Measurements from ENCODE around the gene FRAT2.

DNA sequence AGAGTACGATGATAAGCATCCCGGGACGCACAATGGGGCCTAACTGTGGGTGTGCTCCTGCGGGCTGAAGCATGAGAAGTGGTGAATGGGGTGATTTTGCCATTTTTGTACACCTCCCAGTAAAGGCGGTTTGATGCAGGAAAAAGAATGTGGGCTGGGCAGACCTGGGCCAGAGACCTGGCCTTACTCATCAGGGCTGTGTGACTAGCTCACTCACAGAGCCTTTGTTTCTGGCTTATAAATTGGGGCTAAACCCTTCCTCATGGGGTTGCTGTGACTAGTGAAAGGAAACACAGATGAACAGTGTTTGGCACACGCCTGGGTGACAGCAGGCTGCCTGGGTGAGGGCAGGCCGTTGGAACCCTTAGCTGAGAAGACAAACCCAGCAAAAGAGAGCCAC, 48.6 kb upstream of the FRAT2 start:
- TF ChIP-seq, protein P1, sequence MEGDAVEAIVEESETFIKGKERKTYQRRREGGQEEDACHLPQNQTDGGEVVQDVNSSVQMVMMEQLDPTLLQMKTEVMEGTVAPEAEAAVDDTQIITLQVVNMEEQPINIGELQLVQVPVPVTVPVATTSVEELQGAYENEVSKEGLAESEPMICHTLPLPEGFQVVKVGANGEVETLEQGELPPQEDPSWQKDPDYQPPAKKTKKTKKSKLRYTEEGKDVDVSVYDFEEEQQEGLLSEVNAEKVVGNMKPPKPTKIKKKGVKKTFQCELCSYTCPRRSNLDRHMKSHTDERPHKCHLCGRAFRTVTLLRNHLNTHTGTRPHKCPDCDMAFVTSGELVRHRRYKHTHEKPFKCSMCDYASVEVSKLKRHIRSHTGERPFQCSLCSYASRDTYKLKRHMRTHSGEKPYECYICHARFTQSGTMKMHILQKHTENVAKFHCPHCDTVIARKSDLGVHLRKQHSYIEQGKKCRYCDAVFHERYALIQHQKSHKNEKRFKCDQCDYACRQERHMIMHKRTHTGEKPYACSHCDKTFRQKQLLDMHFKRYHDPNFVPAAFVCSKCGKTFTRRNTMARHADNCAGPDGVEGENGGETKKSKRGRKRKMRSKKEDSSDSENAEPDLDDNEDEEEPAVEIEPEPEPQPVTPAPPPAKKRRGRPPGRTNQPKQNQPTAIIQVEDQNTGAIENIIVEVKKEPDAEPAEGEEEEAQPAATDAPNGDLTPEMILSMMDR (IDR thresholded peaks at IDR 0.05): no peak
- TF ChIP-seq POLR2A (IDR thresholded peaks at IDR 0.05) (no peak), POLR2AphosphoS5 (IDR thresholded peaks at IDR 0.05) (no peak)

Measured in breast epithelium (tissue), 3 donors.